ENCODE measurements around the gene GALNT2.

- no peak for TF ChIP-seq MAX (IDR thresholded peaks at IDR 0.05)
- no peak for TF ChIP-seq CTCF (IDR thresholded peaks at IDR 0.05; ENCODE audit: low read depth, low read length, missing input control)
- no peak for TF ChIP-seq EGR1 (IDR thresholded peaks at IDR 0.05; ENCODE audit: low read depth in 2 of 2)
- TF ChIP-seq, protein P1, sequence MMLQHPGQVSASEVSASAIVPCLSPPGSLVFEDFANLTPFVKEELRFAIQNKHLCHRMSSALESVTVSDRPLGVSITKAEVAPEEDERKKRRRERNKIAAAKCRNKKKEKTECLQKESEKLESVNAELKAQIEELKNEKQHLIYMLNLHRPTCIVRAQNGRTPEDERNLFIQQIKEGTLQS (IDR thresholded peaks at IDR 0.05), result no peak
- TF ChIP-seq REST (IDR thresholded peaks at IDR 0.05), result no peak
- TF ChIP-seq, protein P2, sequence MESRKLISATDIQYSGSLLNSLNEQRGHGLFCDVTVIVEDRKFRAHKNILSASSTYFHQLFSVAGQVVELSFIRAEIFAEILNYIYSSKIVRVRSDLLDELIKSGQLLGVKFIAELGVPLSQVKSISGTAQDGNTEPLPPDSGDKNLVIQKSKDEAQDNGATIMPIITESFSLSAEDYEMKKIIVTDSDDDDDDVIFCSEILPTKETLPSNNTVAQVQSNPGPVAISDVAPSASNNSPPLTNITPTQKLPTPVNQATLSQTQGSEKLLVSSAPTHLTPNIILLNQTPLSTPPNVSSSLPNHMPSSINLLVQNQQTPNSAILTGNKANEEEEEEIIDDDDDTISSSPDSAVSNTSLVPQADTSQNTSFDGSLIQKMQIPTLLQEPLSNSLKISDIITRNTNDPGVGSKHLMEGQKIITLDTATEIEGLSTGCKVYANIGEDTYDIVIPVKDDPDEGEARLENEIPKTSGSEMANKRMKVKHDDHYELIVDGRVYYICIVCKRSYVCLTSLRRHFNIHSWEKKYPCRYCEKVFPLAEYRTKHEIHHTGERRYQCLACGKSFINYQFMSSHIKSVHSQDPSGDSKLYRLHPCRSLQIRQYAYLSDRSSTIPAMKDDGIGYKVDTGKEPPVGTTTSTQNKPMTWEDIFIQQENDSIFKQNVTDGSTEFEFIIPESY (IDR thresholded peaks at IDR 0.05), result no peak
- TF ChIP-seq RAD21 (IDR thresholded peaks at IDR 0.05), result no peak
- TF ChIP-seq JUND (IDR thresholded peaks at IDR 0.05), result no peak
- no peak for TF ChIP-seq GABPA (IDR thresholded peaks at IDR 0.05 in 1 of 2, conservative IDR thresholded peaks at IDR 0.05 in 1 of 2)
- TF ChIP-seq SP1 (IDR thresholded peaks at IDR 0.05), result no peak
- no peak for TF ChIP-seq NR2F2 (IDR thresholded peaks at IDR 0.05)
- TF ChIP-seq TAF1 (conservative IDR thresholded peaks at IDR 0.05), result no peak
- TF ChIP-seq RXRA (IDR thresholded peaks at IDR 0.05), result no peak
These were observed 122.8 kb downstream of the GALNT2 start for GRCh38 chr1:230189824-230190223.
